ENCODE data around the gene S100PBP.
"Not testable (repeated sequence)": the region's sequence is repeated elsewhere in the genome, so short reads cannot be mapped to it uniquely, and the experiment has no call there.

Gene S100PBP

DNA sequence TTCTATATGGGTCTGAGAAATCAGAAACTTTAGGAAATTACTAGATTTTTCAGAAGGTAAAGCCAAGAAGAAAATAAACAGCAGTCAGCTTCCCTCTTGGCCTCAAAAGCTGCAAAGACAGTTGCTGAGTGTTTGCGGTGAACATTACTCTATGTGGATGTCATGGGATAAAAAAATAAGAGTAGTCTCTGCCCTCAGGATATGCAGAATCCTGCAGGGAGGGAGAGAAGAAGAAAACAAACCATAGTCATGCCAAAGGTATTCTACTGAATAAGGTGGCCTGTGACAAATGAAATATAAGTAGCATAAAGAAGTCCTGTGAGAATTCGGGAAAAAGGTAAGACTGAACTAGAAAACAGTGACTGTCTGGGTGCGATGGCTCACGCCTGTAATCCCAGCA, 19.3 kb upstream of the S100PBP start:
- ChIA-PET CTCF (no interaction called here), POLR2A (no interaction called here)
- no peak for TF ChIP-seq FOXM1 (IDR thresholded peaks at IDR 0.05; ENCODE audit: borderline replicate concordance)
- no peak for TF ChIP-seq FOXA1 (IDR thresholded peaks at IDR 0.05)
- TF ChIP-seq, protein P1, sequence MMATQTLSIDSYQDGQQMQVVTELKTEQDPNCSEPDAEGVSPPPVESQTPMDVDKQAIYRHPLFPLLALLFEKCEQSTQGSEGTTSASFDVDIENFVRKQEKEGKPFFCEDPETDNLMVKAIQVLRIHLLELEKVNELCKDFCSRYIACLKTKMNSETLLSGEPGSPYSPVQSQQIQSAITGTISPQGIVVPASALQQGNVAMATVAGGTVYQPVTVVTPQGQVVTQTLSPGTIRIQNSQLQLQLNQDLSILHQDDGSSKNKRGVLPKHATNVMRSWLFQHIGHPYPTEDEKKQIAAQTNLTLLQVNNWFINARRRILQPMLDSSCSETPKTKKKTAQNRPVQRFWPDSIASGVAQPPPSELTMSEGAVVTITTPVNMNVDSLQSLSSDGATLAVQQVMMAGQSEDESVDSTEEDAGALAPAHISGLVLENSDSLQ (IDR thresholded peaks at IDR 0.05), result no peak
- no peak for TF ChIP-seq HDGF (IDR thresholded peaks at IDR 0.05; ENCODE audit: borderline replicate concordance)
- no peak for TF ChIP-seq FOXK2 (IDR thresholded peaks at IDR 0.05)
- no peak for TF ChIP-seq NFRKB (IDR thresholded peaks at IDR 0.05)
- no peak for DNase-seq (ENCODE audit: extremely low spot score)

DNA sequence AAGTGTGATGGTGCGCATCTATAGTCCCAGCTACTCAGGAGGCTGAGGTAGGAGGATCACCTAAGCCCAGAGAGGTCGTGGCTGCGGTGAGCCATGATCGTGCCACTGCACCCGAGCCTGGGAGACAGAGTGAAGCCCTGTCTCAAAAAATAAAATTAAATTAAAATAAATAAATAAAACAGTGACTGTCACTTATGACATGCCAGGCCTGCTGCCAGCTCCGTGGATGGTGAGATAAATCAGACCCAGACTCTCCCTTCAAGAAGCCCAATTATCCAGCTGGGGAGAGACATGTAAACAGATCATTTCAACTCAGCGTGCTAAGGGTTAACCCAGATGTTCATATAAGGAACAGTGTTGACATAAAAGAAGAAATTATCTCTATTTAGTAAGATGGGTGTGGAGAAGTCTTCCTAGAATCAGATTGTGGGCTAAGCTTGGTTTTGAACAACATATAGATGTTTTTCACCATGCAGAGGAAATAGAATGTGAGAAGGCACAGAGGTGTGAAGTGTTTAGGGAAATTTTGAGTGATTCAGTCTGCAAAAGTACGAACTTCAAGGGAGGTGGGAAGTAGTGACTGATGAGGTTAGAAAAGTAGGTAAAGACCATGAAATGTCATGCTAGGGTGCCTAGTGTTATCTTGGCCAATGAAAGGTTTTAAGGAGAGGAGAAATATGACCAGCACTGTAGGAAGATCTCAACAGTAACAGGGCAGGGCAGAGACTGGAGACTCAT, 18.6 kb upstream of the S100PBP start:
- ChIA-PET POLR2A (no interaction called here), CTCF (no interaction called here)
- TF ChIP-seq LEF1 (IDR thresholded peaks at IDR 0.05; ENCODE audit: borderline replicate concordance) (no peak), CTBP1 (IDR thresholded peaks at IDR 0.05; ENCODE audit: borderline replicate concordance) (no peak), ELF4 (IDR thresholded peaks at IDR 0.05) (no peak), L3MBTL2 (conservative IDR thresholded peaks at IDR 0.05) (no peak), FOXK2 (IDR thresholded peaks at IDR 0.05) (no peak), HDGF (IDR thresholded peaks at IDR 0.05; ENCODE audit: borderline replicate concordance) (no peak), BHLHE40 (IDR thresholded peaks at IDR 0.05; ENCODE audit: borderline replicate concordance) (no peak), ARNT (IDR thresholded peaks at IDR 0.05) (no peak), SUZ12 (IDR thresholded peaks at IDR 0.05) (no peak), FOXA1 (IDR thresholded peaks at IDR 0.05) (no peak), SP1 (IDR thresholded peaks at IDR 0.05) (no peak), FOXM1 (IDR thresholded peaks at IDR 0.05; ENCODE audit: borderline replicate concordance) (no peak), TARDBP (IDR thresholded peaks at IDR 0.05) (no peak), ZNF384 (IDR thresholded peaks at IDR 0.05) (no peak)
- no peak for DNase-seq (ENCODE audit: extremely low spot score)

DNA sequence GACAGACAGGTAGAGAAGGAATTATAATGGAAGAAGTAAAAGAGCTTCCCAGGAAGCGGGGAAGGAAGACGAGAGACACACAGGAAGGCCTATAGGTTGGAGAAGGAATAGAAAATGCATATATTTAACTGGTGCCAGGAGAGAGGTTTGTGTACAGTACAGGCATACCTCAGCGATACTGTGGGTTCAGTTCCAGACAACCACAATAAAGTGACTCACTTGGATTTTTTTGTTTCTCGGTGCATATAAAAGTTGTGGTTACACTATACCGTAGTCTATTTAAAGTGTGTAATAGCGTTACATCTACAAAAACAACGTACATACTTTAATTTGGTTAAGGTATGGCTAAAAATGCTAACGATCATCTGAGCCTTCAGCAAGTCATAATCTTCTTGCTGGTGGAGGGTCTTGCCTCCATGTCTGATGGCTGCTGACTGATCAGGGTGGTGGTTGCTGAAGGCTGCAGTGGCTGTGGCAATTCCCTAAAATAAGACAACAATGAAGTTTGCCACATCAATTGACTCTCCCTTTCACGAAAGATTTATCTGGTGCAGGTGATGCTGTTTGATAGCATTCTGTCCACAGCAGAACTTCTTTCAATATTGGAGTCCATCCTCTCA, 16.2 kb upstream of the S100PBP start:
- TF ChIP-seq FOXA1 (IDR thresholded peaks at IDR 0.05), result no peak
- no peak for TF ChIP-seq FOXK2 (IDR thresholded peaks at IDR 0.05)
- TF ChIP-seq TARDBP (IDR thresholded peaks at IDR 0.05), result no peak
- TF ChIP-seq CTBP1 (IDR thresholded peaks at IDR 0.05; ENCODE audit: borderline replicate concordance), result no peak
- no peak for TF ChIP-seq ZNF384 (IDR thresholded peaks at IDR 0.05)
- no peak for TF ChIP-seq LEF1 (IDR thresholded peaks at IDR 0.05; ENCODE audit: borderline replicate concordance)
- TF ChIP-seq SUZ12 (IDR thresholded peaks at IDR 0.05), result no peak
- no peak for TF ChIP-seq HDGF (IDR thresholded peaks at IDR 0.05; ENCODE audit: borderline replicate concordance)
- TF ChIP-seq BHLHE40 (IDR thresholded peaks at IDR 0.05; ENCODE audit: borderline replicate concordance), result no peak
- TF ChIP-seq NFRKB (IDR thresholded peaks at IDR 0.05), result no peak
- TF ChIP-seq L3MBTL2 (conservative IDR thresholded peaks at IDR 0.05), result no peak
- TF ChIP-seq ELF4 (IDR thresholded peaks at IDR 0.05), result no peak
- TF ChIP-seq, protein P1 (IDR thresholded peaks at IDR 0.05), result no peak
- no peak for TF ChIP-seq ARNT (IDR thresholded peaks at IDR 0.05)
- ChIA-PET CTCF (no interaction called here), POLR2A (no interaction called here)
- no peak for DNase-seq (ENCODE audit: extremely low spot score)

DNA sequence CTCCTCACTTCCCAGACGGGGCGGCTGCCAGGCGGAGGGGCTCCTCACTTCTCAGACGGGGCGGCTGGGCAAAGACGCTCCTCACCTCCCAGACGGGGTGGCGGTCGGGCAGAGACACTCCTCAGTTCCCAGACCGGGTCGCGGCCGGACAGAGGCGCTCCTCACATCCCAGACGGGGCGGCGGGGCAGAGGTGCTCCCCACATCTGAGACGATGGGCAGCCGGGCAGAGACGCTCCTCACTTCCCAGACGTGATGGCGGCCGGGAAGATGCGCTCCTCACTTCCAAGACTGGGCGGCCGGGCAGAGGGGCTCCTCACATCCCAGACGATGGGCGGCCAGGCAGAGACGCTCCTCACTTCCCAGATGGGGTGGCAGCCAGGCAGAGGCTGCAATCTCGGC, 13.0 kb upstream of the S100PBP start:
- CTCF ChIA-PET, POLR2A ChIA-PET: not testable (repeated sequence)

DNA sequence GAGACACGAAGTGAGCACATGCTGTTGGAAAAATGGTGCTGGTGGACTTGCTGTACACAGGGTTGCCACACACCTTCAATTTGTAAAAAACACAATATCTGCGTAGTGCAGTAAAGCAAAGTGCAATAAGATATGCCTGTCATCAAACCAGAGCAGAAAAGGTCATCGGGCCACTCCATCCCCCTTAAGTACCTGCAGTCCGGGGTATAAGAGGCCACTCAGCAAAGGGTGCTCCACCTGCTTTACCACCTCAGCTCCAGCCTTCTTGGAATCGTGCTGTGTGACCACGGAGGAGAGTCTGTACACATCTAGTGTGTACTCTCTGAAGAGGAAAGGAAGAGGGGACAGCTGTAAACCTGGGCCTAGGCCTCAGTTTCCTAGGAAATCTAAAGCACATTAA, 11.2 kb upstream of the S100PBP start:
- CTCF ChIA-PET, result no interaction called here
- POLR2A ChIA-PET, result no interaction called here
- DNase-seq (ENCODE audit: extremely low spot score), result no peak
- TF ChIP-seq NFRKB (IDR thresholded peaks at IDR 0.05) (no peak), ZNF384 (IDR thresholded peaks at IDR 0.05) (no peak), ELF4 (IDR thresholded peaks at IDR 0.05) (no peak), FOXM1 (IDR thresholded peaks at IDR 0.05; ENCODE audit: borderline replicate concordance) (no peak), LEF1 (IDR thresholded peaks at IDR 0.05; ENCODE audit: borderline replicate concordance) (no peak), CTBP1 (IDR thresholded peaks at IDR 0.05; ENCODE audit: borderline replicate concordance) (no peak), L3MBTL2 (conservative IDR thresholded peaks at IDR 0.05) (no peak), FOXK2 (IDR thresholded peaks at IDR 0.05) (no peak), SUZ12 (IDR thresholded peaks at IDR 0.05) (no peak), FOXA1 (IDR thresholded peaks at IDR 0.05) (no peak), HDGF (IDR thresholded peaks at IDR 0.05; ENCODE audit: borderline replicate concordance) (no peak), ARNT (IDR thresholded peaks at IDR 0.05) (no peak), BHLHE40 (IDR thresholded peaks at IDR 0.05; ENCODE audit: borderline replicate concordance) (no peak), SP1 (IDR thresholded peaks at IDR 0.05) (no peak), TARDBP (IDR thresholded peaks at IDR 0.05) (no peak)
- TF ChIP-seq, protein P1 (IDR thresholded peaks at IDR 0.05), result no peak

More for the DNA sequence above, 13.0 kb upstream of the S100PBP start:
- not testable (repeated sequence) for DNase-seq (ENCODE audit: extremely low spot score)

DNA sequence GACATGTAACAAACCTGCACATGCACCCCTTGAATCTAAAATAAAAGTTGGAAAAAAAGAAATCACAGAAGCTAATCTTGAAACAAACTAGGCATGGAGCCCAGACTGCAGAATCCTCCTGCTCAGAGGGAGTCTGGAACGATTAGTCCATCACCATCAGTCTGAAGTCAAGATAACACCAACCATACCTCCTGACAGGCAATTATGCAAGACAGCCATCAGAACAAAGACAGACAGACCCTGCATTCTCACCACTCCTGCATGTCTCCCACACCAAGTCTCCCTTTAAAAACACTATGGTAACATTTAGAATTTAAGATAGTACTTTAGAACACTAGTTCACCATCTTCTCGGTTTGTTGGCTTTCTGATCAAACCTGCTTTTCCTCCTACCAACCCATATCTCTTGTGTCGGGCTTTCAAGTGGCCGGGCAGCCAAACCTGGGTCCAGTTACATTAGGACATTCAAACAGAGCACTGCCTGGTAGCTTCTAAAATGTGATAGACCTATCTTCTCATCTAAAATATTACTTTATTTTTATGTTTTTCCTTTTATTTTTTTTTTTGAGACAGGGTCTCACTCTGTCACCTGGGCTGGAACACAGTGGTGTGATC, 10.4 kb upstream of the S100PBP start:
- CTCF ChIA-PET, result no interaction called here
- no peak for TF ChIP-seq FOXA1 (IDR thresholded peaks at IDR 0.05)
- no peak for TF ChIP-seq FOXK2 (IDR thresholded peaks at IDR 0.05)
- TF ChIP-seq SP1 (IDR thresholded peaks at IDR 0.05), result no peak
- TF ChIP-seq, protein P1 (IDR thresholded peaks at IDR 0.05), result no peak
- no peak for TF ChIP-seq HDGF (IDR thresholded peaks at IDR 0.05; ENCODE audit: borderline replicate concordance)
- no peak for TF ChIP-seq CTBP1 (IDR thresholded peaks at IDR 0.05; ENCODE audit: borderline replicate concordance)
- TF ChIP-seq ELF4 (IDR thresholded peaks at IDR 0.05), result no peak
- TF ChIP-seq L3MBTL2 (conservative IDR thresholded peaks at IDR 0.05), result no peak
- TF ChIP-seq LEF1 (IDR thresholded peaks at IDR 0.05; ENCODE audit: borderline replicate concordance), result no peak
- no peak for TF ChIP-seq ARNT (IDR thresholded peaks at IDR 0.05)
- TF ChIP-seq FOXM1 (IDR thresholded peaks at IDR 0.05; ENCODE audit: borderline replicate concordance), result no peak
- TF ChIP-seq TARDBP (IDR thresholded peaks at IDR 0.05), result no peak
- TF ChIP-seq NFRKB (IDR thresholded peaks at IDR 0.05), result no peak
- TF ChIP-seq BHLHE40 (IDR thresholded peaks at IDR 0.05; ENCODE audit: borderline replicate concordance), result no peak
- DNase-seq (ENCODE audit: extremely low spot score), result no peak
- POLR2A ChIA-PET, result no interaction called here
